ENCODE results near the gene B3GALT5.
"Not testable (repeated sequence)": the region's sequence is repeated elsewhere in the genome, so short reads cannot be mapped to it uniquely, and the experiment has no call there.

B3GALT5 gene, protein sequence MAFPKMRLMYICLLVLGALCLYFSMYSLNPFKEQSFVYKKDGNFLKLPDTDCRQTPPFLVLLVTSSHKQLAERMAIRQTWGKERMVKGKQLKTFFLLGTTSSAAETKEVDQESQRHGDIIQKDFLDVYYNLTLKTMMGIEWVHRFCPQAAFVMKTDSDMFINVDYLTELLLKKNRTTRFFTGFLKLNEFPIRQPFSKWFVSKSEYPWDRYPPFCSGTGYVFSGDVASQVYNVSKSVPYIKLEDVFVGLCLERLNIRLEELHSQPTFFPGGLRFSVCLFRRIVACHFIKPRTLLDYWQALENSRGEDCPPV

DNA sequence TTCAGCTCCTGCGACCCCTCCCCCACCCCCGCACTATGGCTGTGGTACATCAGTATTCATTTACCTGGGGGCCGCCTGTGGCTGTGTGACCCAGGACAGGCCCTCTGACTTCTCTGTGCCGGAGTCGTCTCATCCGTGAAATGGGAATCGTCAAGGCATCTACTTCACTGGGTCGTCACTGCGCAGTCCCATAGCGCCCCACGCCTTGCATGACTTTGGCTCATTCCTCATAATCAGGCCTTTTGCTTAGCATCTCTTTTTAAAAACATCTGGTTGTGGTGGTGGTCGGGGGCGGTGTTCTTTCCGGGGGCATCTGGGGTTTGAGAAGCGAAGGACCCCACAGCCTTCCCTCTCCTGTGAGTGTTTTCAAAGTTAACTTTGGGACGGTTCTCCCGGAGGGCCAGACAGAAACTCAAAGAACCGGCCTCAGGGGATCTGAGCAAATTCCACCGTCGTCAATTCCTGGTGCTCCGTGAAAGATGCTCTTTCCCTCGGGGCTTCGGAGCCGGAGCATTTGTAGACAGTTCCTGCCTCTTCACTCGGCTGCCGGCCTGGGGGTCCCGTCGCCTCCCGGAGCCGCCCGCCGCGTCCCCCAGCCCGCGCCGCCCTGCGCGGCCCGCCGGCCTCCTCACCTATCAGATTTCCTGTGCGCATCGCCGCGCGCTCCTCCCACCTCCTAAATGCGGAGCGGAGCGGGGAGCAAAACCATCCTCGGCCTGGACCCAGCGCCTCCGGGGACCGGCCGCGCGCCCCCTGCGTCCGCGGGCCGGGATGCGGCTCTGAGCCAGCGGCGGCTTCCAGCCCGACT lies at the start of gene B3GALT5:
B3GALT5 (plus strand) TSS at position 708 of the 808 bp plus-strand sequence. CDS start 47,620 bp downstream, outside the sequence.
- DNase-seq (ENCODE audit: low read depth in 3 of 3) = no peak

DNA sequence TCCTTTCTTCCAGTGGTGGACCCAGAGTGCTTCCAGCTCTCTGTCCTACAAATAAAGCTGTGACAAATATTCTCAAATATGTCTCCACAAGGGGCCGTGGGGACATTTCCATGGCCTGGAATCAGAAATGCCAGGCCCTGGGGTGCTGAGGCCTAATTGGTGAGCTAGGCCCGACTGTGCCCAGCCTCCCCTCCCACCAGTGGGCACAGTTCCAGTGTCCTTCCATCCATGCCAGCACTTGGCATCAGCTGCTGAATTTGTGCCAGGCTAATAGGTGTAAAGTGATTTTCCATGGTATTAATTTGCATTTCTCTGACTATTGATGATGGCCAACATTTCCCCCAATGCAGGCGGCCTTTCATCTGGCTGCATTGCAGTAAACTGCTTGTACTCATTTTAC lies 48.5 kb upstream of the B3GALT5 start:
- no peak for DNase-seq (ENCODE audit: low read depth in 3 of 3)

DNA sequence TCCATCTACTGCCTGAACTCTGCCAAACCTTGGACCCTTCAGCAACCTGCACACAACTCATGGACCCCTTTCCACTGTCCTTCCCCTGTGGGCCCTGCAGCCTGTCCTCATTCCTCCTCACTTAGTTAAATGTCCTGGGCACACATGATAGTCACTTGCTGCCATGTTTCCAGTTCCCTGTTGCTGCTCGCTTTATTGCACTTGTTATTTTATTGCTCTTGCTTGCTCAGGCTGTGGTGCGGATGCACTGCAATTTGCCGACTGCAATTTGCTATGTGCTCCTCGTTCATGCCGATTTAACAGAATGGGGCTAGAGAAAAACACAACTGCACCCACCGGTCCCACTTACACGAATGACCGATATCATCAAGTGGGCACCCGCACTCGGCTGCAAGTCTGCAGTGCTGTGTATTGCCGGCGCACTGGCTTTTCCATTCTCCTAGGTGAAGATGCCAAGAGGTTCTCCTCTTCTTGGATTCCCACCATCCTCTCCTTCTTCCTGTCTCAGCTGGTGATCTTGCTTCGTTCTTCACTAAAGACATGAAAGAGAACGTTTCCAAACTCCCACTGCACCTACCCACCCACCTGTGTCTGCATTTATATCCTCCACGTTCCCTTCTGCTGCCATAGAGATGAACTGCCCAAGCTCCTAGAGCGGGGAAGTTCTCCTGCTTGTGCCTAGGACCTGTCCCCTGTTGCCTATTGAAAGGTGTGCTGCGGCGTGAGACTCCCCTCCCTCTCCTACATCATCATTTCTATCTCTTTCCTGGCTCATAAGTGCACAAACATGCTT lies 45.4 kb upstream of the B3GALT5 start:
- DNase-seq (ENCODE audit: low read depth in 3 of 3) = no peak

DNA sequence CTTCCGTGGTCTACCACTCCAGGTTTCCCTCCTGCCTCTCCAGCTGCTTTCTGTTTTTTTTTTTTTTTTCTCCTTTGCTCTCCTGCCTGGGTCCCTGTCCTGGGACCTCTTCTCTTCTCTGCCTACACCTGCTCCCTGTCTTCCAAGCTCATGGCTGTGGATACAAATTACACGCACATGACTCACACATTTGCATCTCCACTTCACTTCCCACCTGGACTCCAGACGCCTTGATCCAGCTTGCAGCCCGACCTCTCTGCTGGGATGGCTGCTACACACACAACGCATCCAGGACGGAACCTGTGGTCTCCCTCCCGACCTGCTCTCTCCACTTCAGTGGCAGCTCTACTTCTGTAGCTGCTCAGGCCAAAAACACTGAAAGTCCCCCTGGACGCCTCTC lies 44.4 kb upstream of the B3GALT5 start:
- no peak for DNase-seq (ENCODE audit: low read depth in 3 of 3)

DNA sequence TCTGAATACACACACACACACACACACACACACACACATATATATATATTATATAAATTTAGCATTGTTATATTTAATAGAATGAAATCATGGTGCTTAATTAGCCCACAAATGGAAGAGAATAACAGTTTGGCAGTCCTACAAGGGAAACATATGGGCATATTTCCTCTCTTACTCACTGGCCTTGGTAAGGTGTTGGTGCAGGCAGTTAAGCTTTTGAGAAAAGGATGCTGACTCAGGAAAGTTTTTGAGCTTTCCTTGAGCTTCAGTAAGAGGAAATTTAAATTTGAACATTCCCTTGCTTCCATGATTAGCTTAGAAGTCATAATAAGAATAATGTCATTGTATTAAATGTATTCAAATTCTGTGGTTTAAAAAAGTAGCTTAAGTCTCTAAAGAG lies 37.0 kb upstream of the B3GALT5 start:
- no peak for DNase-seq (ENCODE audit: low read depth in 3 of 3)

DNA sequence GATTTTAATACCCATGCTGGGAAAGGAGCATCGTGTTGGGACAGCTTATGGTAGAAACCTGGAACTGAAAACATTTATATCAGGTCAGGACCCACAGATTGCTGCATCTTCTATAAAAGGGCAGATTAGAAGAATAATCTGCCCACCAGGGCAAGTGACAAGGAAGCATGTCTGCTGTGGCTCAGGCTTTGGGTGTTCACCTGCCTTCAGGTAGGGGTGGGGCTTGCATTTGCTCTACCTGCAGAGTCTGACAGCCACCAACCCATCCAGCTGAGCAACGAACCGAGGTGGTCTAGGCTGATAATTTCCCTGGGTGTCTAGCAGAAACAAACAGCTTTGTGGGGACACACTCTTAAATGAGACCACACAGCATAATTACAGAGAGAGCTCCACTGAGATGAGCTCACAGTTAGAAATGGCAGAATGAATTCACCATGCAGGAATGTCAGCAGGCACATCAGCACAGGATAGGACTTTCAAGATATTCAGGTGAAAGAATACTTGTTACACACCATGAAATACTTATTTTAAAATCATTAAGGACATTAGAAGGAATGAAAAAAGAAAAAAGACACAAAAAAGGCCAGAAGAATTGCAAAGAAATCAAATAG lies 36.1 kb upstream of the B3GALT5 start:
- DNase-seq (ENCODE audit: low read depth in 3 of 3) = no peak

DNA sequence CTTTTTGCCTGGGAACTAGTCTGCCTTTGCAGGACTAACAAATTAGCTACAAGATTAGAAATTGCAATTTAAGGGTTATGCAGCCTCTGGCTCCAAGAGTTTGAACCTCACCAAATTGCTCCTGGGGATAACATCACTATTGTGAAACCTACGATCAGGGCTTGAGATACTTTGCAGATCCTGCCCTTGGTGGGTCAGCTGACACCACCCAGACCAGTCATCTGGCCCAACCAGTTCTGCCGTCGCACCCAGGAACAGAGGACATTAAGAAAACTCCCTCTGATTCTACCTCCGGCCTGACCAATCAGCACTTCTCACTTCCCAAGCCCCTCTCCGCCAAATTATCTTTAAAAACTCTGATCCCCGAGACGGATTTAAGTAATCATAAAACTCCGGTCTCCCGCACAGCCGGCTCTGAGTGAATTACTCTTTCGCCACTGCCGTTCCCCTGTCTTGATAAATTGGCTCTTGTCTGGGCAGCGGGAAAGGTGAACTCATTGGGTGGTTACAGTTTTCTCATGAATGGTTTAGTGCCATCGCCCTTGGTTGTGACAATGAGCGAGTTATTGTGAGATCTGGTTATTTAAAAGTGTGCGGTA lies 32.9 kb upstream of the B3GALT5 start:
- DNase-seq (ENCODE audit: low read depth in 3 of 3) = no peak

DNA sequence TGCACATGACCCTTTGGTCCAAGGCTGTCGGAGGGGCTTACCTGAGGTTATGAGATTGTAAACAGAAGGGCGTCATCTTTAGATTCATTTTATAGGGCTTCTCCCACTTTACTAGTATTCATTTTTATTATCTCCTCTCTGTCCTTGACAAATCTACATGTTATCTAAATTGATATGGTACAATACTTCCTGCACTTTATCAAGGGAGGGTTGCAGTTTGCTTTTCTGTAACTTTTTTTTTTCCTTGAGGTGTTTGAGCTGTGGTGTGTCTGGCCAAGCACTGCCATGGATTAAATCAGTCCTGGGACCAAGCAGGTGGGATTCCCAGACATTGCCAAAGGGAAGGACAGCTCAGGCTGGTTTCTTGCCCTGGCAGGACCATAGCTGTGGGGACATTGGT lies 32.0 kb upstream of the B3GALT5 start:
- no peak for DNase-seq (ENCODE audit: low read depth in 3 of 3)

DNA sequence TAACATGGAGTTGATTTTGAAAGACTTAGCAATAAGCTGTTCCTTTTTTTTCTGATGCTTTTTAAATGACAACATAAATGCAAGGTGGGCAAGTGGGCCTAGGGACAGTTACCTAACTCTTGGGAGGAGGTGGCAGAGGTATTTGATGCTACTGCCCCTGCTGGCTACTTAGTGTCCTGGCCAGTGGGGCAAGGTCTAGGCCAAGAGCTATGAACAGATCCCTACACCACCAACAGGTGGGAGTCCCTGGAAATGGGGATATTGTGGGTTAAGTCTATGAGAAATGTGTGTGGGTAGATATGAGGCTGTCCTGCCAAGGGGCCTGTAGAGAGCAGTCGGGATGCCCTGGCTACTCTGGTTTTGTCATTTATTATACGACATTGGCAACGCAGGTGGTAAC lies 31.3 kb upstream of the B3GALT5 start:
- no peak for DNase-seq (ENCODE audit: low read depth in 3 of 3)

DNA sequence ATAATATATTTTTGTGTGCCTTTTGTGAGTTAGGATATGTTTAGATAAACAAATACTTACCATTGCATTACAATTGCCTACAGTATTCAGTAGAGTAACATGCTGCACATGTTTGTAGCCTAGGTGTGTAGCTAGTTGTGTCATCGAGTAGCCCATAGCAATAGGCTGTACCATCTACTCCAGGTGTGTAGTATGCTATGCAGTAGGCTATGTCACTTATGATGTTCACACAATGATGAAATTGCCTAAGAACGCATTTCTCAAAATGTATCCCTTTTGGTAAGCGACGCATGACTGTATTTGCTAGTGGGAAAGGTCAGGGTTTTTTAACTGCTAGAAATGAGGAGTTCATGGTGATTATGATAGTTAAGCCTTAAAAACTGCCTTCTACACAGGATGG lies 30.0 kb upstream of the B3GALT5 start:
- no peak for DNase-seq (ENCODE audit: low read depth in 3 of 3)

DNA sequence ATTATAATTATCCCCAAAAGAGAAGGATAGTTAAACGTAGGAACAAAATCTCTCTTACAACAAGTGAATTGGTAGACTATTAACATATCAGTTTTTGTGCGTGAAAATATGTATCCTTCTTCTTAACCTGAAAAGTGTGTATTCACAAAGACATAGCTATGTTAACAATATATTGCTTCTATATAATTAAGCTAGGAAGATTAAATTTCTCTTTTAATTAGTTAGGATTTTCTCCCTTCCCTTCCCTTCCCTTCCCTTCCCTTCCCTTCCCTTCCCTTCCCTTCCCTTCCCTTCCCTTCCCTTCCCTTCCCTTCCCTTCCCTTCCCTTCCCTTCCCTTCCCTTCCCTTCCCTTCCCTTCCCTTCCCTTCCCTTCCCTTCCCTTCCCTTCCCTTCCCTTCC lies 29.2 kb upstream of the B3GALT5 start:
- DNase-seq (ENCODE audit: low read depth in 3 of 3) = not testable (repeated sequence)

DNA sequence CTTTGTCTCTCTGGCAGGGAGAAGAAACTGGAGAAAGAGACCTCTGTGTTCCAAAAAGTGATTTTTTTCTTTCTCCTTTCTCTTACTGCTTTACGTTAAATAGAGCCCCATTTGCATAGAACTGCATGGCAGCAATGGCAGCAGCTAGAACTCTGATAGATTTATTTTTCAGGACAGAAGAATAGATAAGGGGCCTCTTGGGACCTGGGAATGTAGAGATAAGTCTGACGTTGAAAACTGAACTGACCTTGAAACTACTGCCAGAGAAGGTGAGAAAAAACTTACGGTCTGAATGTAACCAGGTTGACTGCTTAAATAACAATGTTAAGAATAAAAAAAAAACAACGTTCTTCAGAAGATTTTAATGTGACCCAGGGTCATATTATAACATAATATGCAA lies 25.4 kb upstream of the B3GALT5 start:
- DNase-seq (ENCODE audit: low read depth in 3 of 3) = no peak

DNA sequence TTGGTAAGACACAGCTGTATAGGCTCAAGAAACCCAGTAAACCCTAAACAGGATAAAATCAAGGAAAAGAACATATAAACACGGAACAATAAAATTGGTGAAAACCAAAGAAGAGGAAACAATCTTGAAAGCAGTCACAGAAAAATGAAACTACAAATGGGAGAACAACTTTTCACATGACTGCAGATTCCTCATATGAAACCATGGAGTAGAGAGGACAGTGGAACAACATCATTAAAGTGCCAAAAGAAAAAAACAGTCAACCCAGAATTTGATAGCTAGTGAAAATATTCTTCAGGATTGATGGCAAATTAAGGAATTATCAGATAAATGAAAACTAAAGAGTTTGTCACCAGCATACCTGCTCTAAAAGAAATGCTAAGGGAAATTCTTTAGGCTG lies 23.9 kb upstream of the B3GALT5 start:
- no peak for DNase-seq (ENCODE audit: low read depth in 3 of 3)

DNA sequence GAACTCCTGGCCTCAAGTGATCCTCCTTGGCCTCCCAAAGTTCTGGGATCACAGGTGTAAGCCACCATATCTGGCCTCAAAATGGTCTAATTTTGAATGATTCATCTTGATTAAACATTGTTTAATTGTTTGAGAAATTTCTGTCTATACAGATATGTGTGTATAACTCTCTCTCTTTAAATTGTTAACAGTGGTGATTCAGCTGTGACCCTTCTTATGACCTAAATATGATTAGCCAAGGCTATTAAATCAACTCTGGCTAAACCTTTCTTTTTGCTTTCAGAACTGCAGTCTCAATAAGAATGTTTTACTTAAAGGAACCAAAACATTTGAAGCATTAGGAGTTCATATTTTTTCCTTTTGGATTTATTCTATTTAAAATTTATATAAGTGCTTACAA lies 19.2 kb upstream of the B3GALT5 start:
- no peak for DNase-seq (ENCODE audit: low read depth in 3 of 3)

DNA sequence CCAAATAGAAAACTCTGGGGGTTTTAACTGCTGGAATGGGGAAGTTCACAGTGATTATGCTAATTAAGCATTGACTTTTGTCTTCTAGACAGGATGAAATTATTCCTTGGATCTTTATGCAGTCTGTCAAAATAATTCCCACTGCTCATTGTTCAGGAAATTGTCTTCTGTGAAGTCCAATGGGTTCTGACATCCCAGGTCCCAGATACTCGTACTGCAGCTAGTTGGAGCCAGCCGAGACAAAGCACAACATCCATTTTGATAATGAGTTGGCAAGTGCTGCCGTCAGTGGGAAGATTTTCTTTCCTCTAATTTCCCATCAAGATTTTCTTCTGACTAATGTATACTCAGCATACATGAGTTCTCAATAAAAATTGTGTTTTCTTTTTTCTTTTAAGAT lies 17.3 kb upstream of the B3GALT5 start:
- DNase-seq (ENCODE audit: low read depth in 3 of 3) = no peak

DNA sequence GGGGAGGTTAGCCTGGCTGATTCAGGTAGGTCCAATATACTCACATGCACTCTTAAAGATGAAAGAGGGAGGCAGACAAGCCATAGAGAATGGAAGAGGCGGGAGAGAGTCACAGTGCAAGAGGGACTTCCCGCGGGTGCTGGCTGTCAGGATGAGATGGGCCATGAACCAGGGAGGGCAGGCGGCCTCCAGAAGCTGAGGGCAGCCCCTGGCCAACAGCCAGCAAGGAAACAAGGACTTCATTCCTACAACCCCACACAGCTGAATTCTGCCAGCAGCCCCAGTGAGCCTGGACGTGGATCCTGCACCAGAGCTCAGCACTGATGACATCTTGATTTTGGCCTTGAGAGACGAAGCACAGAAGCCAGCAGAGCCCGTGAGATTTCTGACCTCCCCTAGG lies 15.1 kb upstream of the B3GALT5 start:
- DNase-seq (ENCODE audit: low read depth in 3 of 3) = no peak

DNA sequence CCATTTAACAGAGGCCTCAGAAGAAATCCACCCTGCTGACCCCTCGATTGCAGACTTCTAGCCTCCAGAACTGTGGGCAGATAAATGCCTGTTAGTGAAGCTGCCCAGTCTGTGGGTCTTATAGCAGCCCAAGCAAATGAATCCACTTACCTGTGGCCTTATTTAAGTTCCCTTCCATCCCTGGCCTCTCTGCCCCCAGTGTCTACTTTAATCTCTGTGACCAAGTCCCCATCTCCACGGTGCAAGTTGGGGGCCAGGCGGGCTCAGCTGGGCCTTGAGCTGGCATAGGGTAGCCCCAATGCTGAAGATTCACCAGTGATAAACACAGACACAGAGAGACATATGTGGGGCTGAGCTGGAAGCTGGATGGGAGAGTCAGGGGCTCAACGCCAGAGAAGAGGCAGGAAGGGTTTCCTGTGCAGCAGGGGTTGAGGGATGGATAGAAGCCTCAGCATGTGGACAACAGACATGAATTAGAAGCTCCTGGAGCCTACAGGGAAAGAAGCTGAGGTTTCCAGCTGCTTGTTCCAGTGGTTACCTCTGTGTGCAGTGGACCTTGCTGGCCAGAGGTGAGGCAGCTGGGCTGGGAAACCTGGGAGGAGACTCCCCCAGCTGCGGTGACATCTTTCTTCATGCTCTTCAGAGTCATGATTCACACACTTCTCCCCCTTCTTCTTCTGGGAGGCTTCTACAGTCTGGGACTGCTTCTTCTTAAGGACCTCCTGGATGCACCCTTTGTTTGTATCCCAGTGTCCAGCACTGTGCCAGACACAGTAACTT lies 13.4 kb upstream of the B3GALT5 start:
- DNase-seq (ENCODE audit: low read depth in 3 of 3) = no peak

DNA sequence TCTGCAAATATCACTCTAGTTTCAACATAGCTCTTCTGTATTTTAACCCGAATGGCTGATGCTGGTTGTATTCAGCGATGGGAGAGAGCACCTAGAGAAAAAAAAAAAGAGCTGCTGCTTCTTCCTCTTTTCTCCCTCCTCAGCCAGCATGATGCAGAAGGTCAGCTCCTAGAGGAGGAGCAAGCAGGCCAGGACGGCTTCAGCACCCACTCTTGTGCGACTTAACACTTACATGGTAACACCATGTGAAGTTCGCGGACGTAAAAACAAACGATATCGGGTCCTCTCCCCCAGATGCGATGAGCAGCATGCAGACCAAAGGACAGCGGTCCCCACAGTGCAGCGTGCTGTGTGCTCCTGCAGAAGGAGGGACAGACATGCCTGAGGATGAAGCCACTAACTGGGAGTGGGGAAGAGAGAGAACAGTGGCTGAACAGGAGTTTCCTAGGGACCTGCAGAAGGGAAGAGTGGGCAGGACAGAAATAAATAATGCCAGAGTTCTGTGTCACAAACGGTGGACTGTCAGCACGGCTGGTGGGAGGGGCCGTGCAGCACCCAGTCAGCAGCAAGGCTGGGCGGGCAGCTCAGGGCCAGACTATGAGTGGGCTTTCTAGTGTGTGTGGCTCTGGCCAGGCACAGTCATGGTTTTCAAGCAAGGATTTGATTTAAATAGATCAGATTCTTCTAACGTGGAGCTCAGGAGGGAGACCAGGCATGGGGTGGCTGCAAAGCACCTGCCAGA lies 11.4 kb upstream of the B3GALT5 start:
- no peak for DNase-seq (ENCODE audit: low read depth in 3 of 3)

DNA sequence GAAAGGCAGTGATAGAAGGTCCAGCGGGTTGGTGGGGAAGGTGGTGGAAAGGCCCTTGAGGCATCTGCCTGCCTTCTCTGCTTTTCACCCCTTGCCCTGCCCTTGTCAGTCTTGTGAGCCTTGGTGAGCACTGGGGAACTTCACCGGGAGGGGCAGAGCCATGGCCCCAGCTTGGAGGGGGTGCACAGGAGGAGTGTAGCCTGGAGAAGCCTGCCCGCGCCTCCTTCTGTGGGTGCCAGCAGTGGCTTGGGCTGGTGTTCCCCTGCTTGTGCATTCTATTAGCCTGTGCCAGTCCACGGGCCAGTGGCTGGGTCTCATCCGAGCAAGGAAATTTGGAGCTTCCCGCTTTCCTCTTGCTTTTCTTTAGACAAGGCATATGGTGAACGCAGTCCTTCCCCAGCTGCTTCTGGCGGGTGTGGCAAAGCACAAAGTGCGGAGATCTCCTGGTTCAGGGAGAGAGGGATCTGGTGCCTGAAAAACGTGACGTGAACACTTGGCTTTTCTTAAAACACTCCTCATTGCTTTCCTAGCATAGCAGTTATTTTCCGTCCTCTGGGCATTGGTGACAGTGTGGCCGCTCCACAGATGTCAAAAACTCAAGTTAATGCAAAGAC lies 10.6 kb upstream of the B3GALT5 start:
- no peak for DNase-seq (ENCODE audit: low read depth in 3 of 3)

DNA sequence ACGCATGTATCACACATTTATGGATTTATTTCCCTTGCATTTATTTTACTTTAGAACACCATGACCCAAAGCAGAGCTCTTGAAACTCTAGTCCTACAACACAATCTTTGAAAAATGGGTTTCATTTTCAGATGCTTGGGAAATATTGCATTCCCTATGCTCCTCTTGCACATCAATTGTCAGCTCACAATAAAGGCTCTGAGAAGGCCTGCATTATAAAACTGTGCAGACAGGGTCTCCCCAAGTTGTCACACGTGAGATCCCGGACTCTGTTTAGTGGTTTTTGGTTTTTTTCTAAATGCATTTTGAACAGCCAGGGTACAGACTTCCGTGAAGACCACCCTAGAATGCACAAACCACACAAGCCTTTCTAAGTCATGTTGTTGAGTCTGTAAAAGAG lies 9.9 kb upstream of the B3GALT5 start:
- no peak for DNase-seq (ENCODE audit: low read depth in 3 of 3)

All from stimulated activated CD4-positive, alpha-beta T cell treated with anti-CD3 and anti-CD28 coated beads, TNF-alpha, amount 100 ng/mL, for 24 hours (primary cell).